ENCODE measurements around the gene VSIR. TPM values are rescaled to one million over a fixed set of nuclear protein-coding genes. Genes with fewer than 3 reads are reported as not detected.

Gene VSIR
- total and polyA plus RNA-seq, 2 donors (not counting 1 experiment from before 2014, with no cell fraction given), result 40.5 to 61.2 TPM

- POLR2A ChIA-PET, result no interaction called here
- Mint-ChIP-seq H3K4me1 (peaks cover 23% of the 10 kb centered on the region), H3K27ac (no peak overlapping the region), H3K9me3 (ENCODE audit: insufficient read depth) (no peaks in the 10 kb centered on the region), H3K4me3 (no peak overlapping the region), H3K27me3 (peaks cover 4% of the 10 kb centered on the region)
- H3K9me3 ChIP-seq (ENCODE audit: control extremely low read depth in 1 of 3, control insufficient read depth in 2 of 3, insufficient read depth in 1 of 3, low read length in 2 of 3), result peaks cover 0 to 4% (median 0%) of the 10 kb centered on the region in 3 donors
- no peaks in the 10 kb centered on the region for H4K20me1 ChIP-seq (ENCODE audit: control insufficient read depth, insufficient read depth, low read length, poor library complexity, severe bottlenecking)
- no peak for ATAC-seq (ENCODE audit: low read depth)
- H3K9ac ChIP-seq (ENCODE audit: low read length), result no peak overlapping the region
- intact Hi-C loops (cut with micrococcal nuclease), result no loop called here
- peaks cover 0 to 3% (median 0%) of the 10 kb centered on the region in 4 experiments for H3K27me3 ChIP-seq (replicated peaks in 1 of 4; ENCODE audit: control extremely low read depth in 1 of 4, control insufficient read depth in 3 of 4, insufficient read depth in 4 of 4, low read length in 3 of 4)
- TF ChIP-seq CTCF (IDR thresholded peaks at IDR 0.05) (no peak), EZH2 (IDR thresholded peaks at IDR 0.05; ENCODE audit: borderline replicate concordance, insufficient read depth, low read depth, low read length, poor library complexity, severe bottlenecking) (no peak)
- no peak overlapping the region for H3K4me3 ChIP-seq (ENCODE audit: control extremely low read depth in 1 of 5, extremely low read depth in 1 of 5, insufficient read depth in 1 of 5, low read depth in 2 of 5, low read length in 4 of 5)
- H3K27ac ChIP-seq (ENCODE audit: low read length in 2 of 2), result no peak overlapping the region
- 83% methylated on average over 1 of the region's 1 CpG for WGBS (ENCODE audit: insufficient coverage)
- no peaks in the 10 kb centered on the region for H3K79me2 ChIP-seq (ENCODE audit: control insufficient read depth, insufficient read depth, low read length)
- DNase-seq, result no peak
- no peak overlapping the region for H2AFZ ChIP-seq (ENCODE audit: insufficient read depth, low read depth, low read length, poor library complexity, severe bottlenecking)
- no peak overlapping the region for H3K4me2 ChIP-seq (replicated peaks; ENCODE audit: low read depth, low read length, poor library complexity, severe bottlenecking)
- CTCF ChIA-PET, result interaction anchor here (2.1 to 2.3 kb wide), 2 partner anchors 14 to 27 kb away, joined by 6 to 7 read pairs; no protein-coding TSS in a partner anchor
- peaks cover 23 to 29% of the 10 kb centered on the region in 2 donors for H3K4me1 ChIP-seq (ENCODE audit: control insufficient read depth in 2 of 2, insufficient read depth in 2 of 2, low read length in 2 of 2)
- H3K36me3 ChIP-seq (replicated peaks in 1 of 2; ENCODE audit: control extremely low read depth in 1 of 2, control insufficient read depth in 1 of 2, extremely low read depth in 1 of 2, insufficient read depth in 2 of 2, low read length in 1 of 2), result no peaks in the 10 kb centered on the region
Observed at GRCh38 chr10:71722849-71723248, 50.5 kb downstream of the VSIR start.

- Histone ChIP-seq H3K9me3 (ENCODE audit: control extremely low read depth in 1 of 3, control insufficient read depth in 2 of 3, insufficient read depth in 1 of 3, low read length in 2 of 3) (no peaks in the 10 kb centered on the region), H3K9ac (ENCODE audit: low read length) (no peak overlapping the region), H3K36me3 (replicated peaks in 1 of 2; ENCODE audit: control extremely low read depth in 1 of 2, control insufficient read depth in 1 of 2, extremely low read depth in 1 of 2, insufficient read depth in 2 of 2, low read length in 1 of 2) (no peaks in the 10 kb centered on the region), H3K27ac (ENCODE audit: low read length in 2 of 2) (no peak overlapping the region), H3K4me2 (replicated peaks; ENCODE audit: low read depth, low read length, poor library complexity, severe bottlenecking) (no peak overlapping the region), H3K27me3 (replicated peaks in 1 of 4; ENCODE audit: control extremely low read depth in 1 of 4, control insufficient read depth in 3 of 4, insufficient read depth in 4 of 4, low read length in 3 of 4) (peaks cover 0 to 3% (median 0%) of the 10 kb centered on the region in 4 experiments), H3K79me2 (ENCODE audit: control insufficient read depth, insufficient read depth, low read length) (no peaks in the 10 kb centered on the region), H2AFZ (ENCODE audit: insufficient read depth, low read depth, low read length, poor library complexity, severe bottlenecking) (no peak overlapping the region), H3K4me3 (ENCODE audit: control extremely low read depth in 1 of 5, extremely low read depth in 1 of 5, insufficient read depth in 1 of 5, low read depth in 2 of 5, low read length in 4 of 5) (no peak overlapping the region), H3K4me1 (ENCODE audit: control insufficient read depth in 2 of 2, insufficient read depth in 2 of 2, low read length in 2 of 2) (peaks cover 8 to 14% of the 10 kb centered on the region in 2 donors), H4K20me1 (ENCODE audit: control insufficient read depth, insufficient read depth, low read length, poor library complexity, severe bottlenecking) (no peaks in the 10 kb centered on the region)
- TF ChIP-seq CTCF (IDR thresholded peaks at IDR 0.05), result no peak
- TF ChIP-seq EZH2 (IDR thresholded peaks at IDR 0.05; ENCODE audit: borderline replicate concordance, insufficient read depth, low read depth, low read length, poor library complexity, severe bottlenecking), result no peak
- no peak for ATAC-seq (ENCODE audit: low read depth)
- Mint-ChIP-seq H3K27ac (no peak overlapping the region), H3K9me3 (ENCODE audit: insufficient read depth) (no peaks in the 10 kb centered on the region), H3K4me1 (peaks cover 8% of the 10 kb centered on the region), H3K27me3 (peaks cover 4% of the 10 kb centered on the region), H3K4me3 (no peak overlapping the region)
- 95% methylated on average over 6 of the region's 6 CpGs for WGBS (ENCODE audit: insufficient coverage)
- ChIA-PET CTCF (interaction anchor here (1.0 to 2.9 kb wide), 4 partner anchors 10 to 57 kb away, joined by 3 to 17 read pairs (median 4); no protein-coding TSS in a partner anchor), POLR2A (no interaction called here)
- intact Hi-C loops (cut with micrococcal nuclease), result no loop called here
- DNase-seq, result no peak
Observed at GRCh38 chr10:71721313-71721712, 52.0 kb downstream of the VSIR start.
